DOHH2 (cell line): ENCODE measurements around the gene EXOC6B.

Source experiments
- H3F3A ChIP-seq: fragments of 200-600 bp; sonication (generic), shearing (Covaris generic); 2 replicates; pipeline ENCODE4 v1.6.0; 2016; ENCODE audit warnings: antibody characterized with exemption, mild to moderate bottlenecking; ENCODE audit not compliant: control insufficient read depth, insufficient read depth
- H3K27ac ChIP-seq: fragments of 200-600 bp; sonication (generic); 2 replicates; pipeline ENCODE4 v1.5.1; 2014; ENCODE audit warnings: low read depth, mild to moderate bottlenecking, low read length, moderate library complexity
- H3K27me3 ChIP-seq: fragments of 200-600 bp; sonication (generic); 2 replicates; pipeline ENCODE4 v1.6.1; 2014; ENCODE audit warnings: mild to moderate bottlenecking, low read length, mixed read lengths; ENCODE audit not compliant: control insufficient read depth
- H3K36me3 ChIP-seq: fragments of 200-600 bp; sonication (generic); 2 replicates; pipeline ENCODE4 v1.6.1; 2014; ENCODE audit warnings: mild to moderate bottlenecking, low read length, moderate library complexity, mixed read lengths; ENCODE audit not compliant: control insufficient read depth
- H3K4me1 ChIP-seq: fragments of 200-600 bp; sonication (generic); 2 replicates; pipeline ENCODE4 v1.6.1; 2014; ENCODE audit warnings: mild to moderate bottlenecking, low read length, mixed read lengths; ENCODE audit not compliant: control insufficient read depth
- H3K4me2 ChIP-seq: fragments of 200-600 bp; sonication (generic); 2 replicates; pipeline ENCODE4 v1.6.0; 2014; ENCODE audit warnings: mild to moderate bottlenecking, low read length, moderate library complexity
- H3K4me3 ChIP-seq: fragments of 200-600 bp; sonication (generic); 2 replicates; pipeline ENCODE4 v1.5.1; 2014; ENCODE audit warnings: mild to moderate bottlenecking, low read length, mixed read lengths
- H3K79me2 ChIP-seq: fragments of 200-600 bp; sonication (generic); 2 replicates; pipeline ENCODE4 v1.6.1; 2014; ENCODE audit warnings: mild to moderate bottlenecking, low read length, mixed read lengths; ENCODE audit not compliant: control insufficient read depth
- H3K9me2 ChIP-seq: fragments of 200-600 bp; sonication (generic); replicated peaks from 2 replicates; pipeline ENCODE4 v1.6.1; 2014; ENCODE audit warnings: mild to moderate bottlenecking, low read length, mixed read lengths; ENCODE audit not compliant: control insufficient read depth
- H3K9me3 ChIP-seq: fragments of 200-600 bp; sonication (generic); 2 replicates; pipeline ENCODE4 v1.6.1; 2014; ENCODE audit warnings: antibody characterized with exemption, low read length, mixed read lengths; ENCODE audit not compliant: control insufficient read depth, insufficient read depth
- H4K20me1 ChIP-seq: fragments of 200-600 bp; sonication (generic); 2 replicates; pipeline ENCODE4 v1.6.0; 2014; ENCODE audit warnings: low read depth, mild to moderate bottlenecking, antibody characterized with exemption, low read length, moderate library complexity; ENCODE audit not compliant: control insufficient read depth, insufficient read depth
- CTCF ChIP-seq: fragments of 200-600 bp; sonication (generic); IDR thresholded peaks from one replicate; pipeline ENCODE4 v1.5.1; 2014; ENCODE audit warnings: antibody characterized with exemption, mild to moderate bottlenecking, low read depth, low read length; ENCODE audit not compliant: poor library complexity, severe bottlenecking
- EZH2phosphoT487 ChIP-seq: fragments of 200-600 bp; sonication (generic); IDR thresholded peaks from 2 replicates; pipeline ENCODE4 v1.6.1; 2017; ENCODE audit warnings: borderline replicate concordance, mild to moderate bottlenecking, antibody characterized with exemption, low read length, moderate library complexity, mixed read lengths

The EXOC6B gene

GRCh38 chr2:72554381-72554780 lies 271.5 kb downstream of the EXOC6B start:
- no peak overlapping the region for H3K27ac ChIP-seq
- H3K79me2 ChIP-seq = no peaks in the 10 kb centered on the region
- H3K9me3 ChIP-seq = no peaks in the 10 kb centered on the region
- no peaks in the 10 kb centered on the region for H3K9me2 ChIP-seq
- no peaks in the 10 kb centered on the region for H3F3A ChIP-seq
- no peaks in the 10 kb centered on the region for H3K36me3 ChIP-seq
- no peaks in the 10 kb centered on the region for H3K4me1 ChIP-seq
- H4K20me1 ChIP-seq = no peaks in the 10 kb centered on the region
- H3K4me3 ChIP-seq = no peak overlapping the region
- no peaks in the 10 kb centered on the region for H3K27me3 ChIP-seq
- no peak for TF ChIP-seq CTCF
- no peak for TF ChIP-seq EZH2phosphoT487
- no peak overlapping the region for H3K4me2 ChIP-seq

DNA sequence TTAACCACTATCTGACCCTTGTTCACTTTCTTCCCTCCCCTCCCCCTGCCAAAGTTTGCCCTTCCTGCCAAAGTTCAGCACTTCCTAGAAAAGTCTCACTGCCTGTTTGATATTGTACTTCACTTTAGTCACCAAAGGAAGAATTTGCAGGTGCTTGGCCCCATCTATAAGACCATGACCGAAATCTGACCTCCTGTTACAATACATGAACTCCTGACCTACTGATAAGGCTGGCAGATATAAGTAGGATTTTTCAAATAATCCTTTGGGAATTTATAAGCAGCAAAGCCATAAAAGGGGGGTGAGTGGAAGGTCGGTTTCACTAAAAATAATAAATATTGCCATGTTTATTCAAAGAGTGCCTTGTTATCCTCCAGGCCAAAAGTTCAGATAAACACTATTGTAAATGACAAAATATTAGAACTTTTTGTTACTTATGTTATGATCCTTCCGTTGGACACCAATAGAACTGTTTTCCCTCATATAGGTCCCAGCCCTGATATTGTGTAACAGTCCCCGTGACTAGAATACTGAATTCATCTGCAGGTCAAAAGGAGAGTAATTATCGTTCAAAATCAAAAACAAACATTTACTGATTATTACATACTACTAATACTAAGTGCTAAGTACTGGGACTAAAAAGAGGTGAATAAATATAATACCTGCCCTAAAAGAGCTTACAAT lies 277.6 kb downstream of the EXOC6B start:
- H4K20me1 ChIP-seq = no peaks in the 10 kb centered on the region
- H3K9me2 ChIP-seq = no peaks in the 10 kb centered on the region
- no peaks in the 10 kb centered on the region for H3K36me3 ChIP-seq
- H3K79me2 ChIP-seq = no peaks in the 10 kb centered on the region
- H3K27me3 ChIP-seq = no peaks in the 10 kb centered on the region
- no peaks in the 10 kb centered on the region for H3F3A ChIP-seq
- no peak for TF ChIP-seq EZH2phosphoT487
- TF ChIP-seq CTCF = no peak
- no peak overlapping the region for H3K4me3 ChIP-seq
- H3K4me1 ChIP-seq = no peaks in the 10 kb centered on the region
- H3K4me2 ChIP-seq = no peak overlapping the region
- H3K9me3 ChIP-seq = no peaks in the 10 kb centered on the region
- H3K27ac ChIP-seq = no peak overlapping the region

DNA sequence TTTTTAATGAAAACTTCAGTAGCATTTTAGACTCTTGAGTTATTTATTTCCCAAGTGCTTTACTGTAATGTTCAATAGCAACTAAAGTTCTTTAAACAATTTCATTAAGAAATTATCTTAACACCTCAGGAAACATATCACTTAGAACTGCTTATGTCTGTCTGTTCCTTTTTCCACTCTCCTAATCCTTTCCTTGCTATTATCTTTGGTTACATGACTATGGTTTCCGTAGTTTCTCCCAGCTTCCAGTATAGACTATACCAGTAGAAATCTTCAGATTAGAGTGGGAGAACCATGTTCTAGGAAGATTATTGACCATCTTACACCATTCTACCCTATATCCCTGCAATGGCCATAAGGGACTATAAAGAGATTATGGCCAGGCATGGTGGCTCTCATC lies 280.0 kb downstream of the EXOC6B start:
- H3F3A ChIP-seq = no peaks in the 10 kb centered on the region
- no peaks in the 10 kb centered on the region for H3K27me3 ChIP-seq
- TF ChIP-seq CTCF (no peak), EZH2phosphoT487 (no peak)
- H3K27ac ChIP-seq = no peak overlapping the region
- no peak overlapping the region for H3K4me3 ChIP-seq
- no peaks in the 10 kb centered on the region for H3K9me2 ChIP-seq
- no peaks in the 10 kb centered on the region for H3K79me2 ChIP-seq
- H3K4me1 ChIP-seq = no peaks in the 10 kb centered on the region
- no peak overlapping the region for H3K4me2 ChIP-seq
- H3K9me3 ChIP-seq = no peaks in the 10 kb centered on the region
- no peaks in the 10 kb centered on the region for H3K36me3 ChIP-seq
- H4K20me1 ChIP-seq = no peaks in the 10 kb centered on the region
